Skeletal muscle tissue (tissue), 4 donors: ENCODE measurements around the gene SOBP. TPM values are rescaled to one million over a fixed set of nuclear protein-coding genes. Genes with fewer than 3 reads are reported as not detected.

ENCODE experiments used
- H3K27ac ChIP-seq: one replicate; pipeline ENCODE4 v1.7.0; 2013; ENCODE audit warnings: mild to moderate bottlenecking, low read depth, low read length, inconsistent platforms
- H3K27me3 ChIP-seq, 3 donors: one replicate each; pipeline ENCODE4 v1.7.0; 2013; ENCODE audit warnings: low read length in 3 of 3; ENCODE audit not compliant: control insufficient read depth in 3 of 3, insufficient read depth in 3 of 3
- H3K36me3 ChIP-seq, 3 donors: one replicate each; pipeline ENCODE4 v1.7.0; 2013; ENCODE audit warnings: low read length in 3 of 3; ENCODE audit not compliant: control insufficient read depth in 3 of 3, insufficient read depth in 3 of 3
- H3K4me1 ChIP-seq, 3 donors: one replicate each; pipeline ENCODE4 v1.7.0; 2013; ENCODE audit warnings: low read length in 3 of 3, mild to moderate bottlenecking in 3 of 3; ENCODE audit not compliant: control insufficient read depth in 3 of 3, insufficient read depth in 3 of 3
- H3K4me3 ChIP-seq, 3 donors: one replicate each; pipeline ENCODE4 v1.7.0; 2013; ENCODE audit warnings: low read length in 3 of 3
- H3K9ac ChIP-seq, 3 donors: one replicate each; pipeline ENCODE4 v1.7.0; 2013; ENCODE audit warnings: low read length in 3 of 3, mild to moderate bottlenecking in 3 of 3, moderate library complexity in 2 of 3, low read depth in 1 of 3
- H3K9me3 ChIP-seq, 3 donors: one replicate each; pipeline ENCODE4 v1.7.0; 2013; ENCODE audit warnings: low read length in 3 of 3; ENCODE audit not compliant: control insufficient read depth in 3 of 3
- total RNA-seq: library from RNA; depleted of rRNA; stranded (reverse); fragments of >200 nt; gene quantifications from one replicate; pipeline ENCODE4 v1.2.3, GENCODE V29; 2014
- donor health status: Osteomylitis.

SOBP gene
- total RNA-seq, 1 donor from 2014 or later, result 20.4 TPM

DNA sequence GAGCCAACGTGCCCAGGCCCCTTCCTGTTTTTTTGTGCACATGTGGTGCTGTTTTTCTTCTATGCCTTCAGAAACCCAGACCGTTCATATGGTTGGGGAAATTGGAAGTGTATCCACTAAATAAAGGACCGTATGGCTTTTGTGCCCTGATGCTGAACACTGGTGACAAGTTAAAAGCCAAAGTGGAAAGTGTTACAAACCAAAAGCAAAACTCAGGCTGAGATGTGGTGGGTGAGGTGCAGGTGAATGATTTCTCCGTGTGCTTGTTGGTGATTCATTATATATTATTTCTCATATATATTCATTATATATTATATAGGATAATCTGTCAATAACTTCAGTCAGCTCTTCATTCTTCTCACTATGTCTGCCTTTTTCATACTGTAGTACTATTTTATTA lies 148.6 kb downstream of the SOBP start:
- H3K9ac ChIP-seq, result no peak overlapping the region
- H3K4me1 ChIP-seq, result peaks cover 15 to 18% (median 16%) of the 10 kb centered on the region in 3 donors
- no peak overlapping the region for H3K27ac ChIP-seq
- H3K36me3 ChIP-seq, result peaks cover 4 to 9% (median 8%) of the 10 kb centered on the region in 3 donors
- no peaks in the 10 kb centered on the region for H3K27me3 ChIP-seq
- no peak overlapping the region for H3K4me3 ChIP-seq
- H3K9me3 ChIP-seq, result no peaks in the 10 kb centered on the region

- Histone ChIP-seq H3K27me3 (no peaks in the 10 kb centered on the region), H3K4me1 (peaks cover 15 to 18% (median 16%) of the 10 kb centered on the region in 3 donors), H3K9me3 (no peaks in the 10 kb centered on the region), H3K36me3 (peaks cover 4 to 8% (median 6%) of the 10 kb centered on the region in 3 donors), H3K4me3 (no peak overlapping the region), H3K9ac (no peak overlapping the region), H3K27ac (no peak overlapping the region)
Observed at GRCh38 chr6:107639511-107639910, 149.6 kb downstream of the SOBP start.

GRCh38 chr6:107641071-107641470 lies 151.2 kb downstream of the SOBP start:
- Histone ChIP-seq H3K36me3 (peaks cover 2% of the 10 kb centered on the region in 3 donors), H3K4me3 (no peak overlapping the region), H3K27me3 (no peaks in the 10 kb centered on the region), H3K9me3 (no peaks in the 10 kb centered on the region), H3K4me1 (peaks cover 20 to 24% (median 24%) of the 10 kb centered on the region in 3 donors), H3K27ac (no peak overlapping the region), H3K9ac (no peak overlapping the region)

- Histone ChIP-seq H3K4me3 (peak overlapping the region; percentile 17 to 52 (median 39)), H3K27me3 (no peaks in the 10 kb centered on the region), H3K27ac (no peak overlapping the region), H3K9me3 (no peaks in the 10 kb centered on the region), H3K4me1 (peaks cover 24 to 29% (median 28%) of the 10 kb centered on the region in 3 donors), H3K36me3 (no peaks in the 10 kb centered on the region), H3K9ac (peak overlapping the region in 1 of 3 donors; percentile 58)
Observed at GRCh38 chr6:107641500-107641941, 151.6 kb downstream of the SOBP start.

- Histone ChIP-seq H3K4me1 (peaks cover 32 to 36% (median 33%) of the 10 kb centered on the region in 3 donors), H3K4me3 (no peak overlapping the region), H3K27me3 (no peaks in the 10 kb centered on the region), H3K27ac (no peak overlapping the region), H3K9me3 (no peaks in the 10 kb centered on the region), H3K36me3 (no peaks in the 10 kb centered on the region), H3K9ac (no peak overlapping the region)
Observed at GRCh38 chr6:107642095-107642860, 152.4 kb downstream of the SOBP start.

- no peaks in the 10 kb centered on the region for H3K9me3 ChIP-seq
- H3K36me3 ChIP-seq, result no peaks in the 10 kb centered on the region
- H3K4me3 ChIP-seq, result no peak overlapping the region
- no peak overlapping the region for H3K27ac ChIP-seq
- no peak overlapping the region for H3K9ac ChIP-seq
- peaks cover 38 to 41% (median 39%) of the 10 kb centered on the region in 3 donors for H3K4me1 ChIP-seq
- H3K27me3 ChIP-seq, result no peaks in the 10 kb centered on the region
Observed at GRCh38 chr6:107642861-107643328, 153.0 kb downstream of the SOBP start.

DNA sequence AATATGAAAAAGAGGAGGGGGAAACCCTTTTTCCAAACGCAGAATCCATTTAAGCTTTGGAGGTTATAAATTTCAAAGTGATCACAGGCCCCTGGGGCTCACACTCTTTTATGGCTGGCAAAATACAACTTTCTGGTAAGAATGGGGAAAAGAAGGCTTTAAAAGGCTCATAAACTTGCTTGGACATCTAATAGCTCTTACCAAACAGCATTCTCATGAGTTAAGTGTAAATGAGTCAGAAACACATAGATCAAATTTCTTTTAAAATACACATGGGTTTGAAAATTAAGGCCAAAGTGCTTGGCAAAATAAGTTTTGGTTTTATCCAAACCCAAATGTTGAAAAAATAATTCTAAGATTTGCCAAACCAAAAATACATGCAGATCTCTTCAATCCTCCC lies 154.6 kb downstream of the SOBP start:
- H3K27ac ChIP-seq, result no peak overlapping the region
- no peak overlapping the region for H3K9ac ChIP-seq
- H3K27me3 ChIP-seq, result no peaks in the 10 kb centered on the region
- H3K9me3 ChIP-seq, result no peaks in the 10 kb centered on the region
- H3K36me3 ChIP-seq, result no peaks in the 10 kb centered on the region
- H3K4me1 ChIP-seq, result peaks cover 41 to 46% (median 45%) of the 10 kb centered on the region in 3 donors
- no peak overlapping the region for H3K4me3 ChIP-seq

GRCh38 chr6:107645740-107646139 lies 155.8 kb downstream of the SOBP start:
- H3K27me3 ChIP-seq, result no peaks in the 10 kb centered on the region
- peaks cover 41 to 46% (median 45%) of the 10 kb centered on the region in 3 donors for H3K4me1 ChIP-seq
- no peak overlapping the region for H3K4me3 ChIP-seq
- H3K27ac ChIP-seq, result no peak overlapping the region
- no peak overlapping the region for H3K9ac ChIP-seq
- no peaks in the 10 kb centered on the region for H3K36me3 ChIP-seq
- no peaks in the 10 kb centered on the region for H3K9me3 ChIP-seq

- no peaks in the 10 kb centered on the region for H3K9me3 ChIP-seq
- no peak overlapping the region for H3K4me3 ChIP-seq
- H3K36me3 ChIP-seq, result no peaks in the 10 kb centered on the region
- H3K4me1 ChIP-seq, result peaks cover 41 to 45% (median 44%) of the 10 kb centered on the region in 3 donors
- no peaks in the 10 kb centered on the region for H3K27me3 ChIP-seq
- H3K9ac ChIP-seq, result no peak overlapping the region
- H3K27ac ChIP-seq, result no peak overlapping the region
Observed at GRCh38 chr6:107646176-107646575, 156.3 kb downstream of the SOBP start.

GRCh38 chr6:107646776-107647438 lies 157.0 kb downstream of the SOBP start:
- H3K9me3 ChIP-seq, result no peaks in the 10 kb centered on the region
- no peaks in the 10 kb centered on the region for H3K27me3 ChIP-seq
- no peaks in the 10 kb centered on the region for H3K36me3 ChIP-seq
- H3K27ac ChIP-seq, result peak overlapping the region; percentile 56
- no peak overlapping the region for H3K9ac ChIP-seq
- H3K4me1 ChIP-seq, result peaks cover 34 to 38% (median 37%) of the 10 kb centered on the region in 3 donors
- no peak overlapping the region for H3K4me3 ChIP-seq
